GM10266 (cell line): ENCODE data around the gene NANOG.
"Not testable (repeated sequence)": the region's sequence is repeated elsewhere in the genome, so short reads cannot be mapped to it uniquely, and the experiment has no call there.

Source experiments
- DNase-seq: peaks from one replicate; pipeline ENCODE4 v3.0.0; 2012; ENCODE audit errors: extremely low spot score
- TF ChIP-seq, protein P1 (sequence below): IDR thresholded peaks from 2 replicates; pipeline ENCODE4 v1.5.1; 2012; ENCODE audit warnings: mild to moderate bottlenecking, low read depth; ENCODE audit not compliant: control insufficient read depth, insufficient read depth; ENCODE audit errors: missing control alignments

Gene NANOG

DNA sequence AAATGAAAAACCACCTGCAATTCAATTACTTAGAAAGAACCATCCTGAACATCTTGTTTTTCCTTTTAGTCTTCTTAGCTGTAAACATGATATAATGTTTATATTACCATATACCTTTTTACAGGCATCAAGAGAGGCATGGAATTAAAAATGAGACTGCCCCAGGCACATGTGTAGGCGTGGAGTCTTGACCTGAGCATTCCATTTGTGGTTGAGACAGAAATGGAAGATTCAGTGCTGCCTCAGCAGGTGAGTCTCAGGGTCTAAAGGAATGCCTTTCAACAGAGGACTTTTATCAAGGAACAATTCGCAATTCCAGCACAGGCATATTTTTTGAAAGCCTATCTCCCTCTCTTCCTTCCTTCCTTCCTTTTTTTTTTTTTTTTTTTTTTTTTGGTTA, 32.2 kb upstream of the NANOG start:
- TF ChIP-seq, protein P1, sequence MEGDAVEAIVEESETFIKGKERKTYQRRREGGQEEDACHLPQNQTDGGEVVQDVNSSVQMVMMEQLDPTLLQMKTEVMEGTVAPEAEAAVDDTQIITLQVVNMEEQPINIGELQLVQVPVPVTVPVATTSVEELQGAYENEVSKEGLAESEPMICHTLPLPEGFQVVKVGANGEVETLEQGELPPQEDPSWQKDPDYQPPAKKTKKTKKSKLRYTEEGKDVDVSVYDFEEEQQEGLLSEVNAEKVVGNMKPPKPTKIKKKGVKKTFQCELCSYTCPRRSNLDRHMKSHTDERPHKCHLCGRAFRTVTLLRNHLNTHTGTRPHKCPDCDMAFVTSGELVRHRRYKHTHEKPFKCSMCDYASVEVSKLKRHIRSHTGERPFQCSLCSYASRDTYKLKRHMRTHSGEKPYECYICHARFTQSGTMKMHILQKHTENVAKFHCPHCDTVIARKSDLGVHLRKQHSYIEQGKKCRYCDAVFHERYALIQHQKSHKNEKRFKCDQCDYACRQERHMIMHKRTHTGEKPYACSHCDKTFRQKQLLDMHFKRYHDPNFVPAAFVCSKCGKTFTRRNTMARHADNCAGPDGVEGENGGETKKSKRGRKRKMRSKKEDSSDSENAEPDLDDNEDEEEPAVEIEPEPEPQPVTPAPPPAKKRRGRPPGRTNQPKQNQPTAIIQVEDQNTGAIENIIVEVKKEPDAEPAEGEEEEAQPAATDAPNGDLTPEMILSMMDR = no peak
- no peak for DNase-seq

DNA sequence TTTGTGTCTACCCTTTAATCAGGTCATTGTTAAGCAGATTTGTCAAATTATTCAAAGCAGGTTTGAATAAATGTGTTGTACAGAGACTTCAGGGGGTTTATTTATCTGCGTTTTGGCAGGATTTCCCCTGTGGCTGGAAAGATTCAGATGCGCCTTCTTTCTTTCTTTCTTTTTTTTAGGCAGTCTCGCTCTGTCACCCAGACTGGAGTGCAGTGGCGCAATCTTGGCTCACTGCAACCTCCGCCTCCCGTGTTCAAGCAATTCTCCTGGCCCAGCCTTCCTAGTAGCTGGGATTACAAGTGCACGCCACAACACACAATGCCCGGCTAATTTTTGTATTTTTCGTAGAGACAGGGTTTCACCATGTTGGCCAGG, 30.4 kb upstream of the NANOG start:
- DNase-seq = no peak
- TF ChIP-seq, protein P1 = no peak

DNA sequence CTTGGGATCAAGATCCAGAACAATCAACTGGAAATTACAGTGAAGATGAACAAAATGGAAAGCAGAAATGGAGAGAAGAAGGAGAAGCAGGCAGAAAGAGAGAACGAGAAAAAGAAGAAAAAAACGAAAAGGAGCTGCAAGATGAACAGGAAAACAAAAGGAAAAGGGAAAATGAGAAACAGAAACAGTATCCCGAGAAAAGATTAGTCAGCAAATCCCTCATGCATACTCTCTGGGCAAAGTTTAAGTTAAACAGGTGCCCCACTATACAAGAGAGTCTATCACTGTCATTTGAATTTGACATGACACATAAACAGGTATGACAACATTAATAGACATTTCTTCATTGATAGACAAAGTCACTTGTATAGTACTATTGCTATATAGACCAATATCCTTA, 19.2 kb upstream of the NANOG start:
- TF ChIP-seq, protein P1 = no peak
- DNase-seq = no peak

DNA sequence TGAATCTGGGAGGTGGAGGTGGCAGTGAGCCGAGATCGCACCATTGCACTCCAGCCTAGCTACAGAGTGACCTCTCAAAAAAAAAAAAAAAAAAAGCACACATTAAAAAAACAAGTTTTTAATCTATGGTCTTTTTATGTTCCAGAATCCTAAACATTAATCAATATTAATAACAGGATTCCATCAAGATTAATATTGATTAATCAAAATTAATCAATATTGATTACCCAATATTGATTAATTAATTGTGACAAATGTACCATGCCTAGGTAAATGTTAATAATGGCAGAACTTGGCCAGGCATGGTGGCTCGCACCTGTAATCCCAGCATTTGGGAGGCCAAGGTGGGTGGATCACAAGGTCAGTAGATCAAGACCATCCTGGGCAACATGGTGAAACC, 7.9 kb upstream of the NANOG start:
- TF ChIP-seq, protein P1 = no peak

DNA sequence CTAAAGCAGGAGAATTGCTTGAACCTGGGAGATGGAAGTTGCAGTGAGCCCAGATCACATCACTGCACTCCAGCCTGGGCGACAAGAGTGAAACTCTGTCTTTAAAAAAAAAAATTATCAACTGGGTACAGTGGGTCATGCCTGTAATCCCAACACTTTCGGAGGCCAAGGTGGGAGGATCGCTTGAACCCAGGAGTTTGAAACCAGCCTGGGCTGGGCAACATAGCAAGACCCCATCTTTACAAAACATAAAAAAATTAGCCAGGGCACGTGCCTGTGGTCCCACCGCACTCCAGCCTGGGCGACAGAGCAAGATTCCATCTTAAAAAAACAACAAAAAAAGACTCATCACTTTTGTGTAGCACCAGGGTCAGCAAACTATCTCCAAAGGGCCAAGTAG, 7.1 kb upstream of the NANOG start:
- TF ChIP-seq, protein P1 = no peak
- DNase-seq = no peak

More for the DNA sequence above, 7.9 kb upstream of the NANOG start:
- DNase-seq = no peak

DNA sequence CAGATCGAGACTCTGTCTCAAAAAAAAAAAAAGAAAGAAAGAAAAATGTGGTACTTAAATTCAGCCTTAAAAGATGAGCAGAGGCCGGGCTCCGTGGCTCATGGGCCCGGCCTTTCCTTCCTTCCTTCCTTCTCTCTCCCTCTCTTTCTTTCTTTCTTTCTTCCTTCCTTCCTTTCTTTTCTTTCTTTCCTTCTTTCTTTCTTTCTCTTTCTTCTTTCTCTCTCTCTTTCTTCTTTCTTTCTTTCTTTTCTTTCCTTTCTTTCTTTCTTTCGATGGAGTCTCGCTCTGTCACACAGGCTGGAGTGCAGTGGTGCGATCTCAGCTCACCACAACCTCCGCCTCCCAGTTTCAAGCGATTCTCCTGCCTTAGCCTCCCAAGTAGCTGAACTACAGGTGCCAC, 5.8 kb upstream of the NANOG start:
- DNase-seq = not testable (repeated sequence)

DNA sequence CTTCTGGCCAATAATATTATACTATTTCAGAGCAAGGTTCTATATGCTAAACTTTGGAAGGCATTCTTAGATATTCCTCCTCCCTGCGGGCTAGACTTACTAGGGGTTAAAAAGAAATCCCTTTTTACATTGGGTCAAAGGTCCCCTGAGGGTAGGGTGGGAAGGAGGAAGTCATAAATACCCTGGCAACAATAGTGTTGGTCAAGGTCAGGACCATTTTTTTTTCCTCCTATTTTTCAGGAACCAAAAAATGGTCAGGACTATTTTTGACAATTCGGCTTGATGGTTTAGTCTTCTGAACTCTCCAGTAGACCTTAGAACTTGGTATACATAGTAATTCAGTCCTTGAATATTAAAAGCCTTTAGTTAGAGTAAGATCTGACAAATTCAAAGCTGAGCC, 4.5 kb upstream of the NANOG start:
- TF ChIP-seq, protein P1 = no peak
- DNase-seq = no peak

DNA sequence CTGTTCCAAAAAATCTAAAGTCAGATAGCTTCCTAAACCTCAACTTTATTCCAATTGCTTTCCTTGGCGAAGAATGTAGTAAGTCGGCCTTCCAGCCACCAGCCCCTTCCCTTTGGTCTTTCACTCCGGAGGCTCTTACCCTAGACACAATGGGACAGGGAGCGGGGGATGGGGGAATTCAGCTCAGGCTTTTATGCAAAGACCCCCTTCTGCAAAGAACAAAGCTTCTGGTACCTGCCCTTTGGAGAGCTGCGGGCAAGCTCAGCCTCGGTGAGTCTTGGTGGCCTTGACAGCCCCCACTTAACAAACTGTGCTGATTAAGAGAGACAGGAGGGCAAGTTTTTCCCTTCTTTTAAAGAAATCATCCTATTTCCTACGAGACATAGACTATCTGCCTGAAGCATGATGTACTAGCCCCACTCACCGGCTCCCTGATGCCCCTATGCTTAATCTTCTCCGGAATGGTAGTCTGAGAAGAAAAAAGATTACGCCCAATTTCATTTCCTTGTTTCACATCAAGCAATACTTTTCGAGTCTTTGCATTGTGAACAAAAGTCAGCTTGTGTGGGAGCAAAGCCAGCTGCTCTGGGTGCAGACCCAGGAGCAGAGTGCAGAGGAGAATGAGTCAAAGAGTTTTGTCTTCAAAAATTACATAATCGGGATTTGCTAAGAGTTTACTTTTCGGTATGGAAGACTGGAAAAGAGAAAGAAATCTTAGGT, 1.5 kb upstream of the NANOG start:
- TF ChIP-seq, protein P1 = no peak
- no peak for DNase-seq
